WTC11 (cell line): Measurements from ENCODE around the gene DYNC2LI1. TPM values are rescaled to one million over a fixed set of nuclear protein-coding genes. Genes with fewer than 3 reads are reported as not detected.

ENCODE experiments used
- ATAC-seq: fragments of 200-7000 bp; cut with Tn5 transposase; 2 replicates; pipeline ENCODE4 v1.10.0; 2021; ENCODE audit warnings: mild to moderate bottlenecking, moderate library complexity
- CTCF ChIA-PET: fragments of 300-600 bp; sonication (Branson Sonifier 250); formaldehyde crosslinking; loops from one replicate; lab custom pipeline; 2021; ENCODE audit warnings: antibody characterized with exemption; lab: Charles Lee
- POLR2A ChIA-PET: fragments of 350-600 bp; sonication (Branson Sonifier 250); formaldehyde crosslinking; loops from one replicate; lab custom pipeline; 2021; ENCODE audit warnings: antibody characterized with exemption; lab: Charles Lee
- DNase-seq: peaks from one replicate; pipeline ENCODE4 v3.0.0; 2021; ENCODE audit warnings: low spot score
- H3K27ac Mint-ChIP-seq: 2 replicates; pipeline ENCODE4 v1.8.0; 2021; ENCODE audit warnings: mixed read lengths
- H3K27me3 Mint-ChIP-seq: 2 replicates; pipeline ENCODE4 v1.8.0; 2021; ENCODE audit warnings: low read depth, mild to moderate bottlenecking, moderate library complexity, mixed read lengths
- H3K36me3 Mint-ChIP-seq: 2 replicates; pipeline ENCODE4 v1.8.0; 2021; ENCODE audit warnings: mixed read lengths
- H3K4me1 Mint-ChIP-seq: 2 replicates; pipeline ENCODE4 v1.8.0; 2022; ENCODE audit warnings: mixed read lengths
- H3K4me3 Mint-ChIP-seq: 2 replicates; pipeline ENCODE4 v1.8.0; 2021; ENCODE audit warnings: mild to moderate bottlenecking, moderate library complexity, mixed read lengths
- H3K9me3 Mint-ChIP-seq: 2 replicates; pipeline ENCODE4 v1.8.0; 2021; ENCODE audit warnings: mixed read lengths
- ATF1 ChIP-seq: sonication (generic); formaldehyde crosslinking; IDR thresholded peaks from 2 replicates; pipeline ENCODE4 v1.8.1; 2023; ENCODE audit warnings: mild to moderate bottlenecking, moderate library complexity, missing genetic modification reagents
- FOXJ3 ChIP-seq: sonication (generic); formaldehyde crosslinking; IDR thresholded peaks from 2 replicates; pipeline ENCODE4 v1.9.0; 2021; ENCODE audit warnings: missing genetic modification reagents, mild to moderate bottlenecking, borderline replicate concordance
- IRF2 ChIP-seq: sonication (generic); formaldehyde crosslinking; IDR thresholded peaks from 2 replicates; pipeline ENCODE4 v1.8.0; 2022; ENCODE audit warnings: low read depth, missing genetic modification reagents, borderline replicate concordance
- JUN ChIP-seq: sonication (generic); formaldehyde crosslinking; IDR thresholded peaks from 2 replicates; pipeline ENCODE4 v1.8.0; 2023; ENCODE audit warnings: mild to moderate bottlenecking, missing genetic modification reagents
- NFE2L1 ChIP-seq: sonication (generic); formaldehyde crosslinking; IDR thresholded peaks from 2 replicates; pipeline ENCODE4 v1.8.1; 2023; ENCODE audit warnings: missing genetic modification reagents
- NFYB ChIP-seq: sonication (generic); formaldehyde crosslinking; conservative IDR thresholded peaks from 2 replicates; pipeline ENCODE4 v1.8.0; 2022; ENCODE audit warnings: low read depth, missing genetic modification reagents
- OVOL2 ChIP-seq: fragments of 250-450 bp; sonication (Bioruptor Pico); IDR thresholded peaks from 2 replicates; pipeline ENCODE4 v1.9.0; 2021; ENCODE audit warnings: mild to moderate bottlenecking, borderline replicate concordance
- SMAD3 ChIP-seq: sonication (generic); formaldehyde crosslinking; IDR thresholded peaks from 2 replicates; pipeline ENCODE4 v1.8.0; 2022; ENCODE audit warnings: missing genetic modification reagents, mild to moderate bottlenecking, borderline replicate concordance
- SMAD4 ChIP-seq: sonication (generic); formaldehyde crosslinking; IDR thresholded peaks from 2 replicates; pipeline ENCODE4 v1.8.0; 2022; ENCODE audit warnings: mild to moderate bottlenecking, missing genetic modification reagents
- TCF7 ChIP-seq: sonication (generic); formaldehyde crosslinking; IDR thresholded peaks from 2 replicates; pipeline ENCODE4 v1.8.0; 2022; ENCODE audit warnings: mild to moderate bottlenecking, low read depth, missing genetic modification reagents, moderate library complexity
- TP53 ChIP-seq: sonication (generic); formaldehyde crosslinking; IDR thresholded peaks from 2 replicates; pipeline ENCODE4 v1.8.1; 2023; ENCODE audit warnings: mild to moderate bottlenecking, missing genetic modification reagents
- ZNF121 ChIP-seq: sonication (generic); formaldehyde crosslinking; IDR thresholded peaks from 2 replicates; pipeline ENCODE4 v1.8.0; 2023; ENCODE audit warnings: missing genetic modification reagents
- total RNA-seq: library from RNA; stranded (reverse); gene quantifications from 3 replicates; pipeline ENCODE4 v1.2.3, GENCODE V29; 2021
- TF ChIP-seq, protein P1 (sequence below): sonication (generic); formaldehyde crosslinking; IDR thresholded peaks from 2 replicates; pipeline ENCODE4 v1.8.0; 2023; ENCODE audit warnings: missing genetic modification reagents
- TF ChIP-seq, protein P2 (sequence below): sonication (generic); formaldehyde crosslinking; IDR thresholded peaks from 2 replicates; pipeline ENCODE4 v1.8.0; 2022; ENCODE audit warnings: mild to moderate bottlenecking, missing genetic modification reagents
- TF ChIP-seq, protein P3 (sequence below): fragments of 250-450 bp; sonication (Bioruptor Pico); IDR thresholded peaks from 2 replicates; pipeline ENCODE4 v1.8.0; 2021; ENCODE audit warnings: mild to moderate bottlenecking
- TF ChIP-seq, protein P4 (sequence below): fragments of 250-450 bp; sonication (Bioruptor Pico); IDR thresholded peaks from 2 replicates; pipeline ENCODE4 v2.1.2; 2022; ENCODE audit warnings: mild to moderate bottlenecking, moderate library complexity
- TF ChIP-seq, protein P5 (sequence below): fragments of 250-450 bp; sonication (Bioruptor Pico); IDR thresholded peaks from 2 replicates; pipeline ENCODE4 v1.9.0; 2021; ENCODE audit warnings: mild to moderate bottlenecking
- TF ChIP-seq, protein P6 (sequence below): sonication (generic); formaldehyde crosslinking; IDR thresholded peaks from 2 replicates; pipeline ENCODE4 v1.8.1; 2023; ENCODE audit warnings: mild to moderate bottlenecking, missing genetic modification reagents, moderate library complexity
- TF ChIP-seq, protein P7 (sequence below): sonication (generic); formaldehyde crosslinking; IDR thresholded peaks from 2 replicates; pipeline ENCODE4 v1.8.1; 2022; ENCODE audit warnings: low read depth, missing genetic modification reagents, borderline replicate concordance

Gene DYNC2LI1
- total RNA-seq, 1 experiment from 2014 or later, result 7.0 TPM

DNA sequence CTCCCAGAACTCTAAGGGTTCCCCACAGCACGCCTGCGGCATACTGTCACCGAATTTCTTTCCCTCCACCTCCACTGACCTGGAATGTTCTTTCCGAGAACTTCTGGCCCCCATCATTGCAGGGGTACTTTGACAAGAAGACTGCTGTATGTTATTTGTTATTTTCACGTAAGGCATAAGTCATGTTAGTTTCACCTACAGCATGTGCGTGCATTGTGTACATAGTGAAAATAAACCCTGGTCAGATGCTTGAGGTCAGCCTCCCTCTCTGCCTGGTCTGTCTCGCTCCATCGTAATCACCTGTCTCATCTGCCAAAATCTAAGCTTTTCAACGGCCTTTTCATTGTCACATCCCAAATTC, 69.0 kb downstream of the DYNC2LI1 start:
- no peaks in the 10 kb centered on the region for H3K27me3 Mint-ChIP-seq
- H3K36me3 Mint-ChIP-seq, result no peaks in the 10 kb centered on the region
- ChIA-PET POLR2A (no interaction called here), CTCF (interaction anchor here (2.3 kb wide), 1 partner anchor 35 kb away, joined by 5 read pairs; no protein-coding TSS in a partner anchor)
- no peak for ATAC-seq
- H3K9me3 Mint-ChIP-seq, result no peaks in the 10 kb centered on the region
- no peak overlapping the region for H3K27ac Mint-ChIP-seq
- DNase-seq, result no peak
- H3K4me3 Mint-ChIP-seq, result no peak overlapping the region
- TF ChIP-seq, protein P1, sequence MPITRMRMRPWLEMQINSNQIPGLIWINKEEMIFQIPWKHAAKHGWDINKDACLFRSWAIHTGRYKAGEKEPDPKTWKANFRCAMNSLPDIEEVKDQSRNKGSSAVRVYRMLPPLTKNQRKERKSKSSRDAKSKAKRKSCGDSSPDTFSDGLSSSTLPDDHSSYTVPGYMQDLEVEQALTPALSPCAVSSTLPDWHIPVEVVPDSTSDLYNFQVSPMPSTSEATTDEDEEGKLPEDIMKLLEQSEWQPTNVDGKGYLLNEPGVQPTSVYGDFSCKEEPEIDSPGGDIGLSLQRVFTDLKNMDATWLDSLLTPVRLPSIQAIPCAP, result no peak
- no peak for TF ChIP-seq SMAD3 (CRISPR knock-in tag)
- no peak for TF ChIP-seq NFYB (CRISPR knock-in tag)
- no peak for TF ChIP-seq JUN (CRISPR knock-in tag)
- no peak for TF ChIP-seq IRF2 (CRISPR knock-in tag)
- TF ChIP-seq ZNF121, result no peak
- TF ChIP-seq, protein P2, sequence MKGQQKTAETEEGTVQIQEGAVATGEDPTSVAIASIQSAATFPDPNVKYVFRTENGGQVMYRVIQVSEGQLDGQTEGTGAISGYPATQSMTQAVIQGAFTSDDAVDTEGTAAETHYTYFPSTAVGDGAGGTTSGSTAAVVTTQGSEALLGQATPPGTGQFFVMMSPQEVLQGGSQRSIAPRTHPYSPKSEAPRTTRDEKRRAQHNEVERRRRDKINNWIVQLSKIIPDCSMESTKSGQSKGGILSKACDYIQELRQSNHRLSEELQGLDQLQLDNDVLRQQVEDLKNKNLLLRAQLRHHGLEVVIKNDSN (CRISPR knock-in tag), result no peak
- no peak for TF ChIP-seq ATF1 (CRISPR knock-in tag)
- no peak for TF ChIP-seq TP53 (CRISPR knock-in tag)
- TF ChIP-seq OVOL2 (CRISPR knock-in tag), result no peak
- no peak for TF ChIP-seq SMAD4 (CRISPR knock-in tag)
- TF ChIP-seq, protein P3, sequence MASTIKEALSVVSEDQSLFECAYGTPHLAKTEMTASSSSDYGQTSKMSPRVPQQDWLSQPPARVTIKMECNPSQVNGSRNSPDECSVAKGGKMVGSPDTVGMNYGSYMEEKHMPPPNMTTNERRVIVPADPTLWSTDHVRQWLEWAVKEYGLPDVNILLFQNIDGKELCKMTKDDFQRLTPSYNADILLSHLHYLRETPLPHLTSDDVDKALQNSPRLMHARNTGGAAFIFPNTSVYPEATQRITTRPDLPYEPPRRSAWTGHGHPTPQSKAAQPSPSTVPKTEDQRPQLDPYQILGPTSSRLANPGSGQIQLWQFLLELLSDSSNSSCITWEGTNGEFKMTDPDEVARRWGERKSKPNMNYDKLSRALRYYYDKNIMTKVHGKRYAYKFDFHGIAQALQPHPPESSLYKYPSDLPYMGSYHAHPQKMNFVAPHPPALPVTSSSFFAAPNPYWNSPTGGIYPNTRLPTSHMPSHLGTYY (CRISPR knock-in tag), result no peak
- TF ChIP-seq NFE2L1 (CRISPR knock-in tag), result no peak
- H3K4me1 Mint-ChIP-seq, result peaks cover 8% of the 10 kb centered on the region

DNA sequence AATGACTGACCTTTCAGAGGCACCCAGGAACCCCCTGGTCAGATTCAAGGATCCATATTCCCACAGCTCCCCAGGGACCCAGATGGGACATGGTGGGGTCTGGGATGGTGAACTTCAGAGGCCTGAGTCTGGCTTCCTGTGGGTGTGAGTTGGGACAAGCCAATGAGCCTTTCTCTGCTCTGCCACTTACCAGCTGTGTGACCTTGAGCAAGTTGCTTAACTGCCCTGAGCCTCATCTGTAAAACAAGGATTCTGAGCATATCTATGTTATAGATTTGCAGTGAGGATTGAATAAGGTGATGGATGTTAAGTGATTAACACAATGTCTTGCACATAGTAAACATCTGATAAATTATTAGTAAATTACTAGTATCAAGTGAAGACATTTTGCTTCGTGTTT, 71.3 kb downstream of the DYNC2LI1 start:
- Mint-ChIP-seq H3K9me3 (no peaks in the 10 kb centered on the region), H3K27me3 (no peaks in the 10 kb centered on the region), H3K4me1 (peaks cover 2% of the 10 kb centered on the region; the same call in 1 of the 2 replicates), H3K4me3 (no peak overlapping the region), H3K36me3 (no peaks in the 10 kb centered on the region), H3K27ac (no peak overlapping the region)
- DNase-seq (no peak), ATAC-seq (no peak)
- CTCF ChIA-PET, result no interaction called here
- TF ChIP-seq OVOL2 (CRISPR knock-in tag) (no peak), FOXJ3 (no peak), IRF2 (CRISPR knock-in tag) (no peak), TCF7 (CRISPR knock-in tag) (no peak)
- TF ChIP-seq, protein P4, sequence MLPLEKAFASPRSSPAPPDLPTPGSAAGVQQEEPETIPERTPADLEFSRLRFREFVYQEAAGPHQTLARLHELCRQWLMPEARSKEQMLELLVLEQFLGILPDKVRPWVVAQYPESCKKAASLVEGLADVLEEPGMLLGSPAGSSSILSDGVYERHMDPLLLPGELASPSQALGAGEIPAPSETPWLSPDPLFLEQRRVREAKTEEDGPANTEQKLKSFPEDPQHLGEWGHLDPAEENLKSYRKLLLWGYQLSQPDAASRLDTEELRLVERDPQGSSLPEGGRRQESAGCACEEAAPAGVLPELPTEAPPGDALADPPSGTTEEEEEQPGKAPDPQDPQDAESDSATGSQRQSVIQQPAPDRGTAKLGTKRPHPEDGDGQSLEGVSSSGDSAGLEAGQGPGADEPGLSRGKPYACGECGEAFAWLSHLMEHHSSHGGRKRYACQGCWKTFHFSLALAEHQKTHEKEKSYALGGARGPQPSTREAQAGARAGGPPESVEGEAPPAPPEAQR (CRISPR knock-in tag), result no peak
- TF ChIP-seq, protein P5, sequence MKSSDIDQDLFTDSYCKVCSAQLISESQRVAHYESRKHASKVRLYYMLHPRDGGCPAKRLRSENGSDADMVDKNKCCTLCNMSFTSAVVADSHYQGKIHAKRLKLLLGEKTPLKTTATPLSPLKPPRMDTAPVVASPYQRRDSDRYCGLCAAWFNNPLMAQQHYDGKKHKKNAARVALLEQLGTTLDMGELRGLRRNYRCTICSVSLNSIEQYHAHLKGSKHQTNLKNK, result no peak
- TF ChIP-seq, protein P6, sequence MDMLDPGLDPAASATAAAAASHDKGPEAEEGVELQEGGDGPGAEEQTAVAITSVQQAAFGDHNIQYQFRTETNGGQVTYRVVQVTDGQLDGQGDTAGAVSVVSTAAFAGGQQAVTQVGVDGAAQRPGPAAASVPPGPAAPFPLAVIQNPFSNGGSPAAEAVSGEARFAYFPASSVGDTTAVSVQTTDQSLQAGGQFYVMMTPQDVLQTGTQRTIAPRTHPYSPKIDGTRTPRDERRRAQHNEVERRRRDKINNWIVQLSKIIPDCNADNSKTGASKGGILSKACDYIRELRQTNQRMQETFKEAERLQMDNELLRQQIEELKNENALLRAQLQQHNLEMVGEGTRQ (CRISPR knock-in tag), result no peak
- TF ChIP-seq, protein P7, sequence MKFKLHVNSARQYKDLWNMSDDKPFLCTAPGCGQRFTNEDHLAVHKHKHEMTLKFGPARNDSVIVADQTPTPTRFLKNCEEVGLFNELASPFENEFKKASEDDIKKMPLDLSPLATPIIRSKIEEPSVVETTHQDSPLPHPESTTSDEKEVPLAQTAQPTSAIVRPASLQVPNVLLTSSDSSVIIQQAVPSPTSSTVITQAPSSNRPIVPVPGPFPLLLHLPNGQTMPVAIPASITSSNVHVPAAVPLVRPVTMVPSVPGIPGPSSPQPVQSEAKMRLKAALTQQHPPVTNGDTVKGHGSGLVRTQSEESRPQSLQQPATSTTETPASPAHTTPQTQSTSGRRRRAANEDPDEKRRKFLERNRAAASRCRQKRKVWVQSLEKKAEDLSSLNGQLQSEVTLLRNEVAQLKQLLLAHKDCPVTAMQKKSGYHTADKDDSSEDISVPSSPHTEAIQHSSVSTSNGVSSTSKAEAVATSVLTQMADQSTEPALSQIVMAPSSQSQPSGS (CRISPR knock-in tag), result no peak
- POLR2A ChIA-PET, result no interaction called here
